A673 (cell line): ENCODE results near the gene WIPF1. TPM values are rescaled to one million over a fixed set of nuclear protein-coding genes. Genes with fewer than 3 reads are reported as not detected.

Experiments used
- BruUV-seq: library from RNA; stranded (reverse); fragments of 400-500 nt; replicated peaks from 2 replicates; lab custom pipeline; 2021; lab: Mats Ljungman, UMichigan
- CTCF ChIA-PET: fragments of 300-600 bp; sonication (Branson Sonifier 250); formaldehyde crosslinking; loops from one replicate; lab custom pipeline; 2022; ENCODE audit warnings: antibody characterized with exemption; lab: Charles Lee
- POLR2A ChIA-PET: fragments of 300-600 bp; sonication (Branson Sonifier 250); formaldehyde crosslinking; loops from one replicate; lab custom pipeline; 2022; ENCODE audit warnings: antibody characterized with exemption; ENCODE audit not compliant: low non-redundant PET; lab: Charles Lee
- DNase-seq: peaks from one replicate; pipeline ENCODE4 v3.0.0-alpha.2; 2015; ENCODE audit warnings: low spot score
- H3K27ac ChIP-seq: fragments of 200-600 bp; sonication (generic); 2 replicates; pipeline ENCODE4 v1.5.1; 2016; ENCODE audit warnings: mixed run types, low read depth, mild to moderate bottlenecking, mixed read lengths, antibody characterized with exemption, low read length; ENCODE audit not compliant: poor library complexity, severe bottlenecking
- H3K27me3 ChIP-seq: fragments of 200-600 bp; sonication (generic); replicated peaks from 2 replicates; pipeline ENCODE4 v1.6.1; 2017; ENCODE audit warnings: mixed run types, low read depth, mild to moderate bottlenecking, mixed read lengths, antibody characterized with exemption, low read length; ENCODE audit not compliant: insufficient read depth, poor library complexity
- H3K36me3 ChIP-seq: fragments of 200-600 bp; sonication (generic); 2 replicates; pipeline ENCODE4 v1.6.1; 2016; ENCODE audit warnings: mixed run types, mild to moderate bottlenecking, mixed read lengths, antibody characterized with exemption, low read length; ENCODE audit not compliant: insufficient read depth, poor library complexity, severe bottlenecking
- H3K4me1 ChIP-seq: fragments of 200-600 bp; sonication (generic); 2 replicates; pipeline ENCODE4 v1.6.1; 2017; ENCODE audit warnings: mixed run types, mild to moderate bottlenecking, mixed read lengths, antibody characterized with exemption, low read length; ENCODE audit not compliant: insufficient read depth, poor library complexity, severe bottlenecking
- H3K4me3 ChIP-seq: fragments of 200-600 bp; sonication (generic); 2 replicates; pipeline ENCODE4 v1.5.1; 2016; ENCODE audit warnings: low read depth, mixed run types, mild to moderate bottlenecking, mixed read lengths, low read length; ENCODE audit not compliant: poor library complexity, severe bottlenecking
- H3K9me3 ChIP-seq: fragments of 200-600 bp; sonication (generic); 2 replicates; pipeline ENCODE4 v1.6.1; 2016; ENCODE audit warnings: mixed run types, low read depth, mild to moderate bottlenecking, mixed read lengths, antibody characterized with exemption, low read length; ENCODE audit not compliant: poor library complexity, severe bottlenecking
- EZH2 ChIP-seq: fragments of 200-600 bp; sonication (generic); IDR thresholded peaks from 2 replicates; pipeline ENCODE4 v1.6.1; 2017; ENCODE audit warnings: borderline replicate concordance, low read depth, mild to moderate bottlenecking, mixed read lengths, antibody characterized with exemption, low read length; ENCODE audit not compliant: poor library complexity, severe bottlenecking
- intact Hi-C: fragments of 100-400 bp; cut with micrococcal nuclease; formaldehyde crosslinking; loops from one replicate; pipeline ENCODE4 v1.10.0; 2022; ENCODE audit not compliant: unreplicated experiment
- total RNA-seq: library from RNA; stranded (reverse); gene quantifications from 2 replicates; pipeline ENCODE4 v1.2.3, GENCODE V29; 2021
- TF ChIP-seq, protein P1 (sequence below): fragments of 300-800, 200-600 bp; sonication (generic); conservative IDR thresholded peaks from 2 replicates; pipeline ENCODE4 v1.5.1; 2017; ENCODE audit warnings: low read depth, mild to moderate bottlenecking, antibody characterized with exemption, low read length, moderate library complexity, mixed read lengths

Gene WIPF1
- total RNA-seq, 1 experiment from 2014 or later, result 1.1 TPM

DNA sequence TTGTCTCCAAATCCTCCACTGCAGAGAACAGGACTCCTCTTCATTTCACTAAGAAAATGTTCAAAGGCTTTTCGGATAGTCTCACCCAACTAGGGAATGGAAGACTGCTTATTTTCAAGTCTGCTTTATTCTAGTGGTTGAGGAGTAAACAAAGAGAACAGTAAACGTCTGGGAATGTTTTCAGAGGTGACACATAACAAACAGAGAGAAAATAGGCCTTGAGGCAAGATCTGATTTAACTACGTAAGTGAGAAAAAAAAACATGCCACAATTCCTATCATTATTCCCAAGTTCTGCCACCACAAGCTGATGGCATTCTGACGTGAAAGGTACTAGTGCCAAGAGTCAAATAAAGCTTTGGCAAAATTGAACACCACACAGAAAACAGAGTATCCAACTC is 16.7 kb upstream of the WIPF1 start:
- intact Hi-C loops, result no loop called here
- Histone ChIP-seq H3K9me3 (no peaks in the 10 kb centered on the region), H3K27ac (no peak overlapping the region), H3K4me1 (no peaks in the 10 kb centered on the region), H3K27me3 (peaks cover 7% of the 10 kb centered on the region), H3K4me3 (no peak overlapping the region), H3K36me3 (no peaks in the 10 kb centered on the region)
- BruUV-seq, result no TSS peak
- ChIA-PET CTCF (no interaction called here), POLR2A (no interaction called here)
- no peak for TF ChIP-seq EZH2
- TF ChIP-seq, protein P1, sequence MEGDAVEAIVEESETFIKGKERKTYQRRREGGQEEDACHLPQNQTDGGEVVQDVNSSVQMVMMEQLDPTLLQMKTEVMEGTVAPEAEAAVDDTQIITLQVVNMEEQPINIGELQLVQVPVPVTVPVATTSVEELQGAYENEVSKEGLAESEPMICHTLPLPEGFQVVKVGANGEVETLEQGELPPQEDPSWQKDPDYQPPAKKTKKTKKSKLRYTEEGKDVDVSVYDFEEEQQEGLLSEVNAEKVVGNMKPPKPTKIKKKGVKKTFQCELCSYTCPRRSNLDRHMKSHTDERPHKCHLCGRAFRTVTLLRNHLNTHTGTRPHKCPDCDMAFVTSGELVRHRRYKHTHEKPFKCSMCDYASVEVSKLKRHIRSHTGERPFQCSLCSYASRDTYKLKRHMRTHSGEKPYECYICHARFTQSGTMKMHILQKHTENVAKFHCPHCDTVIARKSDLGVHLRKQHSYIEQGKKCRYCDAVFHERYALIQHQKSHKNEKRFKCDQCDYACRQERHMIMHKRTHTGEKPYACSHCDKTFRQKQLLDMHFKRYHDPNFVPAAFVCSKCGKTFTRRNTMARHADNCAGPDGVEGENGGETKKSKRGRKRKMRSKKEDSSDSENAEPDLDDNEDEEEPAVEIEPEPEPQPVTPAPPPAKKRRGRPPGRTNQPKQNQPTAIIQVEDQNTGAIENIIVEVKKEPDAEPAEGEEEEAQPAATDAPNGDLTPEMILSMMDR, result no peak
- DNase-seq, result no peak

DNA sequence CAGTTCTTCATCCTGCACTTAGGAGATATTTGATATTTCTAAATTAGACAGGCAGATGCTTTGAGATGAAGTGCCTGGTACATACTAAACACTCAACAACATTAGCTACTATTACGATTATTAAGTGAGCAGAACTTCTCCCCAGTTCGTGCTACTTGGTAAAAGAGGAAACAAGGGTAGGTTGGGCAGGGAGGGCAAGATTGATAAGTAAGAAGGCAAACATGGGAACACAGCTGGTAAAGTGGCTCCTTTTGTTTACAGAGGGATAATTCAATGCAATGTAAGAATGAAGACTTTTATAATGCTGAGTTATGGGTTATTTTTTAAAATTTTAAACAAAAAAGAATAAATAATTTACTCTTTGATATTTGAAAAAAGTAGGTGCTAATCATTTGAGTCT is 15.9 kb upstream of the WIPF1 start:
- BruUV-seq, result no TSS peak
- Histone ChIP-seq H3K4me1 (no peaks in the 10 kb centered on the region), H3K36me3 (no peaks in the 10 kb centered on the region), H3K9me3 (no peaks in the 10 kb centered on the region), H3K27ac (no peak overlapping the region), H3K4me3 (no peak overlapping the region), H3K27me3 (peaks cover 7% of the 10 kb centered on the region)
- CTCF ChIA-PET, result no interaction called here
- TF ChIP-seq, protein P1, result no peak
- no peak for TF ChIP-seq EZH2
- POLR2A ChIA-PET, result no interaction called here
- DNase-seq, result no peak
- intact Hi-C loops, result no loop called here

DNA sequence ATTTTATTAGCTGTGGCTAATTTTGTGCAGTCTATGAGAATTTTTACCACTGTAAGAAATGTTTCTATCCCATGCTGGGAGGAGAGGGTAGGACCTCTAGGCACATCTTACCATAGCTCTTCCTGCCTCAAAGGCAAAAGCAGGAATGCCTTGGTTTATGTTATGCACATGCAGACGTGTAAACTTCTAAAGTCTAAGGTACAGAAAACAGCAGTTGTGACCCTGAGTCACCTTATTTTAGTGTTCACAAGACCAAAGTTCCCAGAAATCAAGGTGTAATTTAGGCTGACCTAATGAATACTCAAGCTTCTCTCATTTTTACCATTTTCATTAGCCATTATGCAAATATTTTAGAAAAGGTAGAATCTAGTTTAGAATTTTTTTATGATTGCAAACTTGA is 15.4 kb upstream of the WIPF1 start:
- no peaks in the 10 kb centered on the region for H3K36me3 ChIP-seq
- no TSS peak for BruUV-seq
- intact Hi-C loops, result no loop called here
- H3K4me1 ChIP-seq, result no peaks in the 10 kb centered on the region
- CTCF ChIA-PET, result no interaction called here
- no peak overlapping the region for H3K27ac ChIP-seq
- no peak for DNase-seq
- no peak overlapping the region for H3K4me3 ChIP-seq
- peaks cover 7% of the 10 kb centered on the region for H3K27me3 ChIP-seq
- TF ChIP-seq, protein P1, result no peak
- TF ChIP-seq EZH2, result no peak
- no peaks in the 10 kb centered on the region for H3K9me3 ChIP-seq
- POLR2A ChIA-PET, result no interaction called here
